ENCODE results near the gene SLC4A8. TPM values are rescaled to one million over a fixed set of nuclear protein-coding genes. Genes with fewer than 3 reads are reported as not detected.

The SLC4A8 gene
- total RNA-seq, 1 experiment from 2014 or later: 62.7 TPM

DNA sequence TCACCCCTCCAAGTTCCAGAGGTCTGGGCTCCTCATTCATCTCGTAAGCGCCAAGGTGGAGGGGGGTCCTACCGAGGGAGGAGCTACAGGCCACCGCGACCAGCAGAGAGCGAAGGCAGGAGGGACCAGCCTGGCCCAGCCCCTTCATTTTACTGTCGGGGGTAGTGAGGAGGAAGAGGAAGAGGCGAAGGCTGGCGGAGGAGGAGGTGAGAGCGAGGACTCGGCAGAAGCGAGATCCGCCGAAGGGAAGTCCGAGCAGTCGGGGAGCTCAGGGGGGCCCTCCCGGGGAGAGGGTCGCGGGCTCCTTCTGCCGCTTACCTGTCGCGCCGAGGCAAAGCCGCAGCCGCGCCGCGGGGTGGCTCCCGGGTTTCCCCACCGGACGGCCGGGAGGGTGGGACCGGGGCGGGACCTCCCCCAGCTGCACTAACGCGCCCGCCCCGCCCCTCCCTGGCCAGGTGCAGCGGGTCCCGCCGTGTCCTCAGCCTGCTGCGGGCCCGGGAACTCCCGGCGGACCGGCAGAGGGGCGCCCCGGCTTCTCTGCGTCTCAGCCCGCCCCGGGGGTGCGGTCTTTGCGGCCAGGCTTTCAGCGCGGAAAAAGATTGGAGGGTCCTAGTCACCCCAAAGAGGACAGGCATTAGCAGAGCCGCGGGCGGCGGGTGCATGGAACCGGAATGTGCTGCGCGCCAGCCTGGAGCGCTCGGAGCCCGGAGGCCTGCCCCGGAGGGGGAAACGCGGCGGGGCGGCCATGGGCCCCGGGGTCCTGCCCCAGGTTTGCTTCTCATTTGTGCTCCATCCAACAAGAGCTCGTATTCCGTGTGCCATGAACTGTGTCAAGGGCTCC lies 33.1 kb upstream of the SLC4A8 start, which contains the start of gene GALNT6:
Gene GALNT6 (minus strand): TSS at position 124 of the 841 bp plus-strand sequence. CDS start 11,625 bp downstream, outside the sequence.
- TF ChIP-seq CTCF (IDR thresholded peaks at IDR 0.05; ENCODE audit: insufficient read depth in 1 of 2, low read depth in 1 of 2, low read length in 1 of 2, severe bottlenecking in 1 of 2, unreplicated experiment in 1 of 2): peak in 1 of 2 experiments; percentile 15
- peaks cover 56% of the 10 kb centered on the region for H3K4me1 Mint-ChIP-seq (ENCODE audit: low read depth, unreplicated experiment)
- intact Hi-C loops (cut with micrococcal nuclease; ENCODE audit: unreplicated experiment): loop anchor here (1.0 kb wide), 1 partner anchor 9 kb away; no protein-coding TSS in a partner anchor
- no peaks in the 10 kb centered on the region for H3K27me3 ChIP-seq (replicated peaks; ENCODE audit: control insufficient read depth, insufficient read depth, low read length)
- H3K9me3 Mint-ChIP-seq (ENCODE audit: unreplicated experiment): no peaks in the 10 kb centered on the region
- H3K36me3 Mint-ChIP-seq (ENCODE audit: insufficient read depth, unreplicated experiment): peaks cover 52% of the 10 kb centered on the region
- peak; percentile 85 to 92 for DNase-seq
- no peaks in the 10 kb centered on the region for H3K36me3 ChIP-seq (ENCODE audit: control insufficient read depth, insufficient read depth, low read length)
- no peaks in the 10 kb centered on the region for H3K9me3 ChIP-seq
- ChIA-PET POLR2A (interaction anchor here (0.5 to 1.5 kb wide), 13 partner anchors 8 to 1281 kb away, joined by 3 to 19 read pairs (median 4); no protein-coding TSS in a partner anchor), CTCF (interaction anchor here (0.6 to 2.0 kb wide), 9 partner anchors 8 to 1875 kb away, joined by 3 to 6 read pairs (median 3); partner anchors contain the start of gene SLC4A8)
- peak within 1 kb of the TSS; percentile 83 for H3K4me3 Mint-ChIP-seq (ENCODE audit: unreplicated experiment)
- BruUV-seq (replicated peaks): no TSS peak
- H3K4me3 ChIP-seq (ENCODE audit: low read depth, low read length): peak within 1 kb of the TSS; percentile 87
- no peaks in the 10 kb centered on the region for H3K27me3 Mint-ChIP-seq (ENCODE audit: insufficient read depth, unreplicated experiment)
- H3K4me1 ChIP-seq: peaks cover 56% of the 10 kb centered on the region
- peak within 1 kb of the TSS; percentile 99 for H3K27ac Mint-ChIP-seq (ENCODE audit: unreplicated experiment)

- peak in 1 of 2 experiments; percentile 16 for TF ChIP-seq CTCF (IDR thresholded peaks at IDR 0.05; ENCODE audit: insufficient read depth in 1 of 2, low read depth in 1 of 2, low read length in 1 of 2, severe bottlenecking in 1 of 2, unreplicated experiment in 1 of 2)
- DNase-seq: peak; percentile 80 to 87
- Histone ChIP-seq H3K27me3 (replicated peaks; ENCODE audit: control insufficient read depth, insufficient read depth, low read length) (no peaks in the 10 kb centered on the region), H3K4me1 (peaks cover 64% of the 10 kb centered on the region), H3K4me3 (ENCODE audit: low read depth, low read length) (peak overlapping the region; percentile 87), H3K36me3 (ENCODE audit: control insufficient read depth, insufficient read depth, low read length) (no peaks in the 10 kb centered on the region), H3K9me3 (no peaks in the 10 kb centered on the region)
- Mint-ChIP-seq H3K9me3 (ENCODE audit: unreplicated experiment) (no peaks in the 10 kb centered on the region), H3K36me3 (ENCODE audit: insufficient read depth, unreplicated experiment) (peaks cover 42% of the 10 kb centered on the region), H3K27me3 (ENCODE audit: insufficient read depth, unreplicated experiment) (no peaks in the 10 kb centered on the region), H3K27ac (ENCODE audit: unreplicated experiment) (peak overlapping the region; percentile 99), H3K4me1 (ENCODE audit: low read depth, unreplicated experiment) (peaks cover 54% of the 10 kb centered on the region), H3K4me3 (ENCODE audit: unreplicated experiment) (peak overlapping the region; percentile 83)
- intact Hi-C loops (cut with micrococcal nuclease; ENCODE audit: unreplicated experiment): no loop called here
- ChIA-PET POLR2A (interaction anchor here (0.5 to 1.5 kb wide), 8 partner anchors 7 to 1282 kb away, joined by 3 to 19 read pairs (median 4); no protein-coding TSS in a partner anchor), CTCF (interaction anchor here (0.6 to 2.0 kb wide), 5 partner anchors 26 to 1874 kb away, joined by 3 to 6 read pairs (median 5); partner anchors contain the start of gene SLC4A8)
- TSS peak; percentile 63 for BruUV-seq (replicated peaks)
Observed at GRCh38 chr12:51392556-51393237, 31.9 kb upstream of the SLC4A8 start.
